Measurements from ENCODE around the gene ARL4A. TPM values are rescaled to one million over a fixed set of nuclear protein-coding genes. Genes with fewer than 3 reads are reported as not detected.

ARL4A gene
- total and polyA plus RNA-seq, 2 of the 13 experiments (the other 11 are each of a cell fraction or from before 2014, with no cell fraction given): 10.8 to 25.6 TPM

GRCh38 chr7:12646139-12646538 is 41.3 kb upstream of the ARL4A start:
- H3K9ac ChIP-seq (ENCODE audit: insufficient read depth, low read depth, low read length): no peak overlapping the region
- H3K79me2 ChIP-seq (ENCODE audit: insufficient read depth, low read length): no peaks in the 10 kb centered on the region
- H3K4me1 ChIP-seq (ENCODE audit: insufficient read depth, low read length): peaks cover 60% of the 10 kb centered on the region
- no peak overlapping the region for H3K27ac ChIP-seq (ENCODE audit: extremely low read length, insufficient read depth, low read length)
- no peaks in the 10 kb centered on the region for H3K9me3 ChIP-seq (ENCODE audit: low read length)
- WGBS (ENCODE audit: low lambda C conversion rate): 14% methylated on average over 1 of the region's 1 CpG
- BruUV-seq (replicated peaks): no TSS peak
- DNase-seq (ENCODE audit: low spot score) (peak; percentile 41), ATAC-seq (peak; percentile 51; the same call in 1 of the 3 replicates), FAIRE-seq (no peak)
- H3K4me2 ChIP-seq (ENCODE audit: low read depth, low read length): no peak overlapping the region
- in situ Hi-C loops (cut with HindIII; ENCODE audit: extremely low pct_ligation_motif_present, low pct_unique_long_range_greater_than_20kb): loop anchor here (10.0 kb wide), 1 partner anchor 299 kb away; no protein-coding TSS in a partner anchor
- ChIA-PET POLR2A (interaction anchor here (1.0 kb wide), 1 partner anchor 41 kb away, joined by 3 read pairs; the partner anchor contains the start of gene ARL4A), CTCF (ENCODE audit: low intra/inter-chr PET ratio, low total read pairs) (no interaction called here)
- no peaks in the 10 kb centered on the region for H3K36me3 ChIP-seq (replicated peaks in 1 of 2; ENCODE audit: control insufficient read depth in 1 of 2, insufficient read depth in 2 of 2, low read length in 2 of 2)
- H2AFZ ChIP-seq (ENCODE audit: low read length): no peak overlapping the region
- H3K4me3 ChIP-seq (replicated peaks in 1 of 3; ENCODE audit: insufficient read depth in 1 of 3, low read depth in 2 of 3, low read length in 3 of 3): no peak overlapping the region
- H4K20me1 ChIP-seq (ENCODE audit: insufficient read depth, low read length): no peaks in the 10 kb centered on the region
- intact Hi-C loops (cut with micrococcal nuclease; ENCODE audit: unreplicated experiment): loop anchor here (10.0 kb wide), 1 partner anchor 299 kb away; no protein-coding TSS in a partner anchor
- no peak for TF ChIP-seq SMC3 (IDR thresholded peaks at IDR 0.05; ENCODE audit: low read length)
- peak; percentile 88; the same call in 1 of the 2 replicates for TF ChIP-seq ZNF564 (CRISPR knock-in tag; IDR thresholded peaks at IDR 0.05)
- no peak for TF ChIP-seq ZNF749 (CRISPR knock-in tag; IDR thresholded peaks at IDR 0.05; ENCODE audit: borderline replicate concordance)
- no peak for TF ChIP-seq FOXA1 (IDR thresholded peaks at IDR 0.05)
- TF ChIP-seq FOXA1 (CRISPR knock-in tag; IDR thresholded peaks at IDR 0.05): no peak
- peak; percentile 71; the same call in 1 of the 2 replicates for TF ChIP-seq THRA (CRISPR knock-in tag; IDR thresholded peaks at IDR 0.05; ENCODE audit: borderline replicate concordance)
- H3K27me3 ChIP-seq (ENCODE audit: control insufficient read depth in 1 of 2, insufficient read depth in 2 of 2, low read length in 2 of 2): no peaks in the 10 kb centered on the region

Measured in HepG2 (cell line).